ENCODE data around the gene CFDP1. TPM values are rescaled to one million over a fixed set of nuclear protein-coding genes. Genes with fewer than 3 reads are reported as not detected.

Gene CFDP1
- total RNA-seq, 1 experiment from 2014 or later, result 97.6 TPM

DNA sequence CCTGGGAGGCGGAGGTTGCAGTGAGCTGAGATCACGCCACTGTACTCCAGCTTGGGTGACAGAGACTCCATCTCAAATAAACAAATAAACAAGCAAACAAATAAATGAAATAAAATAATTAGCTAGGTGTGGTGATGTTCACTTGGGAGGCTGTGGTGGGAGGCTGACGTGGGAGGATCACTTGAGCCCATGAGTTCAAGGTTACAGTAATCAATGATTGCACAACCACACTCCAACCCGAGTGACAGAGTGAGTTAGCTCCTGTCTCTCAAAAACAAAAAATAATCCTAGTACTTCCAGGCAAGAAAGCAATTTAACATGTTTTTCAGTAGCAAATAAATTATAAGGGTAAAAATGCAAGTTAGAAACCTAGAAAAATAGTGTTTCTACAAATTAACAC, 26.4 kb downstream of the CFDP1 start:
- intact Hi-C loops (cut with micrococcal nuclease; ENCODE audit: unreplicated experiment), result loop anchor here (10.0 kb wide), 1 partner anchor 358 kb away; no protein-coding TSS in a partner anchor
- no peak for TF ChIP-seq EZH2 (IDR thresholded peaks at IDR 0.05; ENCODE audit: borderline replicate concordance, low read depth, low read length, poor library complexity, severe bottlenecking)
- TF ChIP-seq CTCF (conservative IDR thresholded peaks at IDR 0.05; ENCODE audit: low read depth, low read length), result no peak
- POLR2A ChIA-PET (ENCODE audit: low non-redundant PET), result no interaction called here
- Histone ChIP-seq H3K36me3 (ENCODE audit: insufficient read depth, low read length, poor library complexity, severe bottlenecking) (peaks cover 26% of the 10 kb centered on the region), H3K4me3 (ENCODE audit: low read depth, low read length, poor library complexity, severe bottlenecking) (no peak overlapping the region), H3K27me3 (replicated peaks; ENCODE audit: insufficient read depth, low read depth, low read length, poor library complexity) (no peaks in the 10 kb centered on the region), H3K4me1 (ENCODE audit: insufficient read depth, low read length, poor library complexity, severe bottlenecking) (peaks cover 9% of the 10 kb centered on the region), H3K9me3 (ENCODE audit: low read depth, low read length, poor library complexity, severe bottlenecking) (no peaks in the 10 kb centered on the region), H3K27ac (ENCODE audit: low read depth, low read length, poor library complexity, severe bottlenecking) (no peak overlapping the region)
- CTCF ChIA-PET, result no interaction called here
- no TSS peak for BruUV-seq (replicated peaks)
- no peak for DNase-seq (ENCODE audit: low spot score)

- no peak overlapping the region for H3K4me3 ChIP-seq (ENCODE audit: low read depth, low read length, poor library complexity, severe bottlenecking)
- no peaks in the 10 kb centered on the region for H3K36me3 ChIP-seq (ENCODE audit: insufficient read depth, low read length, poor library complexity, severe bottlenecking)
- H3K9me3 ChIP-seq (ENCODE audit: low read depth, low read length, poor library complexity, severe bottlenecking), result no peaks in the 10 kb centered on the region
- H3K27me3 ChIP-seq (replicated peaks; ENCODE audit: insufficient read depth, low read depth, low read length, poor library complexity), result no peaks in the 10 kb centered on the region
- POLR2A ChIA-PET (ENCODE audit: low non-redundant PET), result no interaction called here
- intact Hi-C loops (cut with micrococcal nuclease; ENCODE audit: unreplicated experiment), result loop anchor here (1.0 to 10.0 kb wide), 3 partner anchors 171 to 362 kb away; no protein-coding TSS in a partner anchor
- peak; percentile 65 for DNase-seq (ENCODE audit: low spot score)
- H3K4me1 ChIP-seq (ENCODE audit: insufficient read depth, low read length, poor library complexity, severe bottlenecking), result peaks cover 9% of the 10 kb centered on the region
- BruUV-seq (replicated peaks), result no TSS peak
- CTCF ChIA-PET, result interaction anchor here (1.1 to 1.7 kb wide), 2 partner anchors 169 to 204 kb away, joined by 6 to 7 read pairs; no protein-coding TSS in a partner anchor
- TF ChIP-seq CTCF (conservative IDR thresholded peaks at IDR 0.05; ENCODE audit: low read depth, low read length) (peak; percentile 81), EZH2 (IDR thresholded peaks at IDR 0.05; ENCODE audit: borderline replicate concordance, low read depth, low read length, poor library complexity, severe bottlenecking) (no peak)
- no peak overlapping the region for H3K27ac ChIP-seq (ENCODE audit: low read depth, low read length, poor library complexity, severe bottlenecking)
Observed at GRCh38 chr16:75402821-75403475, 30.4 kb downstream of the CFDP1 start.

GRCh38 chr16:75402159-75402820, 31.0 kb downstream of the CFDP1 start:
- POLR2A ChIA-PET (ENCODE audit: low non-redundant PET), result no interaction called here
- CTCF ChIA-PET, result interaction anchor here (1.1 to 1.7 kb wide), 2 partner anchors 168 to 203 kb away, joined by 6 to 7 read pairs; no protein-coding TSS in a partner anchor
- H3K4me1 ChIP-seq (ENCODE audit: insufficient read depth, low read length, poor library complexity, severe bottlenecking), result peaks cover 9% of the 10 kb centered on the region
- H3K27ac ChIP-seq (ENCODE audit: low read depth, low read length, poor library complexity, severe bottlenecking), result no peak overlapping the region
- intact Hi-C loops (cut with micrococcal nuclease; ENCODE audit: unreplicated experiment), result loop anchor here (5.0 to 10.0 kb wide), 2 partner anchors 170 to 363 kb away; no protein-coding TSS in a partner anchor
- no peak for TF ChIP-seq EZH2 (IDR thresholded peaks at IDR 0.05; ENCODE audit: borderline replicate concordance, low read depth, low read length, poor library complexity, severe bottlenecking)
- TF ChIP-seq CTCF (conservative IDR thresholded peaks at IDR 0.05; ENCODE audit: low read depth, low read length), result no peak
- H3K4me3 ChIP-seq (ENCODE audit: low read depth, low read length, poor library complexity, severe bottlenecking), result no peak overlapping the region
- H3K9me3 ChIP-seq (ENCODE audit: low read depth, low read length, poor library complexity, severe bottlenecking), result no peaks in the 10 kb centered on the region
- no peaks in the 10 kb centered on the region for H3K27me3 ChIP-seq (replicated peaks; ENCODE audit: insufficient read depth, low read depth, low read length, poor library complexity)
- H3K36me3 ChIP-seq (ENCODE audit: insufficient read depth, low read length, poor library complexity, severe bottlenecking), result no peaks in the 10 kb centered on the region
- no TSS peak for BruUV-seq (replicated peaks)
- DNase-seq (ENCODE audit: low spot score), result peak; percentile 22
